ENCODE measurements around the gene PURA.

- TF ChIP-seq GATA2 (IDR thresholded peaks at IDR 0.05; ENCODE audit: low read depth, low read length) (no peak), GATA3 (IDR thresholded peaks at IDR 0.05; ENCODE audit: low read depth, low read length) (no peak)
Measured at GRCh38 chr5:140135127-140135526, 21.2 kb downstream of the PURA start.

All from SH-SY5Y (cell line).